CD4-positive, alpha-beta T cell treated with Interleukin-4 for 1 hour (primary cell): ENCODE measurements around the gene NTNG1.

Experiments used
- DNase-seq, 2 donors: peaks; one replicate each; pipeline ENCODE4 v3.0.0-alpha.2; 2020 to 2022

NTNG1 gene

DNA sequence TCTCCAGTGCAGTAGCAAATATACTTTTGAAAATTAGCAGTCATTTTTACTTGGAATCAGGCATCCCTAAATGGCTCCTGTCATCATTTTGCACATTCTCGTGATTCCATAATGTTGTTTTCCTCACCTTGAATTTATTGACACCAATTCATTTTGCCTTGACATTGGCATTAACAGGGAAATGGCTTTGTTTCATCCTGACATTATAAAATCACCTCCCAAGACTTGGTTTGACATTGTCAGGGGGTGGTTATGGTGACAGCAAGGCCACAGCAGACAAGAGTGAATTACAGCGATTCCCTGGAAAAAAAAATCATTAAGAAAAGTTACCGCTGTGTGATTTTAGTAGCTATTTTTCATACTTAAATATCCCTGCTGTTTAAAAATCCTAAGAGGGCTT lies 327.0 kb downstream of the NTNG1 start:
- DNase-seq: no peak

DNA sequence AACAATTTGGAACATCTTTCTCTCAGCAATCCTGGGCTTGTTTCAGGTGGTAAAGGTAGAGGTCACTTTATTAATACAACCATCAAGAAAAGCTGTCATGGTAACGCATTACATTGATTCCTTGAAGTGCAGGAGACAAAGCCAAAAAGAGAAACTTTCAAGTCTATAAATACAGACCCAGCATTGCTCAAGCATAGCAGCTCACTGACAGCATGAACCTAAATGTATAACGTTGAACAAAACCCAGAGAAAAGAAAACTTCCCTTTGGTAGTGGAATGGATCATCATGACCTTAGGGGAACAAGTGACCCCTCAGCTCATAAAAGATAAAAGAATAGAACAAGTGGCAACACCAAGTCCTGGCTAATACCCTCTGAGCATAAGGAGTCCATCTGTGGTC lies 332.2 kb downstream of the NTNG1 start:
- DNase-seq: no peak

DNA sequence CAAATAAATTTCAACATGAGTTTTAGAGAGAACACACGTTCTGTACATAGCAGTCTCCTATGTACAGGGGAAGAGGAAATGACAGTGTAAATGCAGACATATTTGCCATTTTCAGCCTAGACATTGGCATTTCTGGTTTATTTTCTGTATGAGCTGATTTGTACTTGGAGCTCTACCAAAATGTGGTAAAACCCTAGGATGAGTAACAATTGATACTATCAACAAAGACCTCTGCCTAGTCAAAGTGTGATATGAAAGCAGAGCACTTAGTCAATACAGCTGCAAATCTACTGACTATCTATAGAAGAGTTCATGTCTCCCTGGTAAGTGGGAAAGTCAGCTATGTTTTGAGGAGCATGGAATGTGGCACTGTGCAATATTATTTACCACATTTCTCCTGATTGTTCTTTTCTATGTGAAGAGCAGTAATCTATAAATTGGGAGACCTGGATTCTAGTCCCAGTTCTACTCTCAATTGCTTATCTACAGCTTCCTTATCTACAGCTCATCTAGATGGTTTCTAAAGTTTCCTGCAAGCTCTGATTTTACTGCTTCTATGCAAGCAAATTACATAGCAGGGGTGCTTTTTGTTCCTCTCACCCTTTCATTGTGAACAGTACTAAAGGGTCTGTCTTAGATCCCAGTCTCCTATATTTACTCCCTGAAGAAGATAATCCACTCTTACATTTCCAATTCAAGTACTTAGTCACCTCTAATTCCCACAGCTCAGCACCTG lies 334.2 kb downstream of the NTNG1 start:
- DNase-seq: no peak

DNA sequence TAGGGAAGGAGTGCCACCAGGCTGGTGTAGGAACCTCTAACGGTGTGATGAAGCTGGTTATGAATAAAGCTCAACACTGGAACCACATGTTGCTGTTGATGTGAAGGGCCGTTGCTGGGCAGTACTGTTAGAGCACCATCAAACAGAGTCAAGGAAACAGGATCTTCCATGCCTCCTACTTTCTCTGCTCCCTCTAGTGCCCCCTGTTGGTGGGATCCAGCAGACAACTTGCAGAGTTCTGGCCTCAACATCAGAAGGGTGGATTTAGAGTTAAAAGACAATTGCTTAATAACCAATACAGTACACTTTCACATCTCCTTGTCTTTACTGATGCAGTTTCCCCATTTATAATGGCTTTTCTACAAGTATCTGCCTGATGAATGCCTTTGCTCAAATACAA lies 336.4 kb downstream of the NTNG1 start:
- DNase-seq: no peak

DNA sequence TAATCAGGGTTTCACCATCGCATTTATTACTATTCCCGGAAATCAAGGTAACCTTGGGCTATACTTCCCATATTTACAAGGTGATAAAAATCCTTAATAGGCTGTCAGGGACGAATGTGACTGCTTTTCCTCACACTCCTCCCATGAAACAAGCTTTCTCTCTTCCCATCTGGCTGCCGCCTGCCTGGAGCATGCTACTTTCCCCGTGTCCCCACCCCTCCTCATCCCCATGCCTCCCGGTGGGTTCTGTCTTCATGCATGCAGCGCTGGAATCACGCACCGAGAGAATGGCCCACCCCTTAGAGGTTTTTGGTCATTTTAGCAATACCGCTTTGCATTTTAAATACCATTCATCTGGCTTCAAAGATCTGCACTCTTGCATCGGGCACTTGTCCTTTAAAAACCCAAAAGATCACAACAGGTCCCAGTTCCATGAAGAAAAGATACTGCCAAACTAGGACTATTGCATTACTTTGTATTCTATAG lies 339.1 kb downstream of the NTNG1 start:
- no peak for DNase-seq

DNA sequence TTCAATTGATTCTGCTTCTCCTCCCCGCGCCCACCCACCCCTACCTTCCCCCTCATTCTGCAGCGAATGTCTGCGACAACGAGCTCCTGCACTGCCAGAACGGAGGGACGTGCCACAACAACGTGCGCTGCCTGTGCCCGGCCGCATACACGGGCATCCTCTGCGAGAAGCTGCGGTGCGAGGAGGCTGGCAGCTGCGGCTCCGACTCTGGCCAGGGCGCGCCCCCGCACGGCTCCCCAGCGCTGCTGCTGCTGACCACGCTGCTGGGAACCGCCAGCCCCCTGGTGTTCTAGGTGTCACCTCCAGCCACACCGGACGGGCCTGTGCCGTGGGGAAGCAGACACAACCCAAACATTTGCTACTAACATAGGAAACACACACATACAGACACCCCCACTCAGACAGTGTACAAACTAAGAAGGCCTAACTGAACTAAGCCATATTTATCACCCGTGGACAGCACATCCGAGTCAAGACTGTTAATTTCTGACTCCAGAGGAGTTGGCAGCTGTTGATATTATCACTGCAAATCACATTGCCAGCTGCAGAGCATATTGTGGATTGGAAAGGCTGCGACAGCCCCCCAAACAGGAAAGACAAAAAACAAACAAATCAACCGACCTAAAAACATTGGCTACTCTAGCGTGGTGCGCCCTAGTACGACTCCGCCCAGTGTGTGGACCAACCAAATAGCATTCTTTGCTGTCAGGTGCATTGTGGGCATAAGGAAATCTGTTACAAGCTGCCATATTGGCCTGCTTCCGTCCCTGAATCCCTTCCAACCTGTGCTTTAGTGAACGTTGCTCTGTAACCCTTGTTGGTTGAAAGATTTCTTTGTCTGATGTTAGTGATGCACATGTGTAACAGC lies 339.9 kb downstream of the NTNG1 start:
- peak in 1 of 2 donors; percentile 25 for DNase-seq

DNA sequence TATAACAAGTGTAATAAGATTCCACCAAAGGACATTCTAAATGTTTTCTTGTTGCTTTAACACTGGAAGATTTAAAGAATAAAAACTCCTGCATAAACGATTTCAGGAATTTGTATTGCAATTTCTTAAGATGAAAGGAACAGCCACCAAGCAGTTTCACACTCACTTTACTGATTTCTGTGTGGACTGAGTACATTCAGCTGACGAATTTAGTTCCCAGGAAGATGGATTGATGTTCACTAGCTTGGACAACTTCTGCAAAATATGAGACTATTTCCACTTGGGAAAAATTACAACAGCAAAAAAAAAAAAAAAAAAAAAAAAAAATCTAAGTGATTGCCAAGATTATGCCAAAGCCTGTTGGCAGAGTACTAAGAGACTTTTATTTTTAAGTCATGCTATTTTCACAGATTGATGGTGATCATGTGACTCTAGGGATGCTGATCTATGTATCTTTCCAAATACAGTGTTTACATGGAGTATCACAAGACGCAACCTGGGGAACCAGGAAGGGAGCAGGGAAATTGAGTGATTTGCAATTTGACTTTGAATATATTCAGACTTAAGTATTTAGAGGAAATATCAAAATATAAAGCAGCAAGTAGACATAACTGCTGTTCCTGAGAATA lies 341.0 kb downstream of the NTNG1 start:
- DNase-seq: no peak

DNA sequence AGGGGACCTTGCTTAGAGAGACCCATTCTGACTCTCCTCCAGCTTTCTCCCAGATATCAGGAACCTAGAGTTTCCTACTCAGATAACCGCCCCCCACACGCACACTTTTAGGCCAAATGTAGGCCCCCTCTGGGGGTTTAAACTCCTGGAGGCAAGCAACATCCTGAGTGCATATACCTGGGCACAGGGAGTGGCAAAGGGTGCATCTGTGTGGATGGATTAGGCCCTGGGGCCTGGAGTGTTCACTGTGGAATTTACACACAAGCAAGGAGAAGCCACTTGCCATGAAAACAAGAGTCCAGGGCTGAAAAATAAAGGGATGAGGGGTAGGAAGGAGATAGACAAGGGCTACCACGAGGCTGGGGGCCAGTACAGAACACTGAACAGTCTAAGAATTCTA lies 343.1 kb downstream of the NTNG1 start:
- no peak for DNase-seq

DNA sequence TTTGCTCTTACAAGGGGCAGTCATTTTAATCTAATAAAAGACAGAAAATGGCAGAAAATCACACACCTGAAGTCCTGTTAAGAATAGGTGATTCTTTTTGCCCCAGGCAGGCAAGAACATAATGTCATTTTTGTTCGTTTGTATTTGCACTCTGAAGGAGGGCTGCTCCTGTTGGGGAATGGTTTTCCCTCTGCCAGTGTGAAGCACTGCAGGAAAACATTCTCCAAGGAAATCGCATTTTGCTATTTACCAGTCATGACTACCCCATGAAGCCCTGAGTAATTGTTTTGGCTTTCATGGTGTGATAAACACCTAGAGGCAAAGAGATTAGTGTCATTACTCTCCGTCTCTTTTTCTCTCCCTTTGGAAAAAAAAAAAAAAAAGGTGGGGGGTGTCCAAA lies 345.5 kb downstream of the NTNG1 start:
- DNase-seq: no peak

DNA sequence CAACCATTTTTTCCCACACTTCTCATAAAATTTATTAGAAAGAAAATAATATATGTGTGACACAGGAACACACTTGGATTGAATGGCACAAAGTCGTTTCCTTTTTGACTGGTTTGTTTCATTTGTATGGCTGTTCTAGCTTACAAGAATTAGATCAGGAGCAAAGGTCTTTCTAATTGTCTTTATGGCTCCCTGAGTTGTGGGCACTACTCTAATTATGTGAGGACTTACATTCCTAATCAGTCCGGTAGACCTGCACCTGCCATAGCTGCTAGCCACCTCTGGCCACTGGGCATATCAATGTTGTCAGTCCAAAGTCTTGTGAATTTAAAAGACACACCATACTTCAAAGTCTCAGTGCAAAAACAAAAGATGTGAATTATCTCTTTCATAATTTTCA lies 346.7 kb downstream of the NTNG1 start:
- DNase-seq: no peak

DNA sequence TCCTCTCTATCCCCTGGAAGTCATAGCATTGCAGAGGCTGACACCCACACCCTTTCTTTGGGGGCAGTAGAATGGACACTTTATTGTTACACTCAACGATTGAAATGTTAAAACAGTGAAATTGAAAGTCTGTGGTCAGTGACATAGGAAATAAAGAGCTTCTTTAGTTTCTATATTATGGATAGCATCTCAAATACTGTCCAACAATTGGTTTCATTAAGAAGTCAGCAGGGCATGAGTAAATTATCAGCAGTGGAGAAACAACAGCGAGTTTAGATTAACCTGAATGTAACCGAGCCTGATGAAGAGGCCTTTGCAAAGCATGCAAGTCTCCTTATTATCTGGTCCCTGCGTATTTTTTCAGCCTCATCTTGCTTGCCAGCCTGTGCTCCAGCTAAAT lies 350.7 kb downstream of the NTNG1 start:
- no peak for DNase-seq

DNA sequence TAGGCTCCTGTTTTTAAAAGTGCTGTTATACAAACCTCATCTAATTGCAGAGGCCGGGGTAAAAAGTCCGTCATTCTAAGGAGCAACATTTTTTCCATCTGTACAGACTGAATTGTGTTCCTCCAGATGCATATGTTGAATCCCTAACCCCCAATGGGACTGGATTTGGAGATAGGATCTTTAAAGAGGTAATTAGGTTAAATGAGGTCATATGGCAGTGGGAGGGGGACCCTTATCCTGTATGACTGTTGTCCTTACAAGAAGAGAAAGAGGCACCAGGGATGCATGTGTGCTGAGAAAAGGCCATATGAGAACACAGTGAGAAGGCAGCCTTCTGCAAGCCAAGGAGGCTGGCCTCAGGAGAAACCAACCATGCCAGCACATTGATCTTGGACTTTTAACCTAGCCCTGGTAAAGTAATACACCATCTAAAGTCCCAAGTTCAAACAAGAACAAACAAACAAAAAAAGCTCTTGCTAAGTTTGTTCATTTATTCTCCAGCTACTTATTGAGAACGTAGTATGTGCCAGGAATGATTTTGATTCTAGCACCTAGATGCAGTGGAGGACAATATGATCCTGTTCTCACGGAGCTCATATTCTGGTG lies 352.4 kb downstream of the NTNG1 start:
- DNase-seq: no peak

DNA sequence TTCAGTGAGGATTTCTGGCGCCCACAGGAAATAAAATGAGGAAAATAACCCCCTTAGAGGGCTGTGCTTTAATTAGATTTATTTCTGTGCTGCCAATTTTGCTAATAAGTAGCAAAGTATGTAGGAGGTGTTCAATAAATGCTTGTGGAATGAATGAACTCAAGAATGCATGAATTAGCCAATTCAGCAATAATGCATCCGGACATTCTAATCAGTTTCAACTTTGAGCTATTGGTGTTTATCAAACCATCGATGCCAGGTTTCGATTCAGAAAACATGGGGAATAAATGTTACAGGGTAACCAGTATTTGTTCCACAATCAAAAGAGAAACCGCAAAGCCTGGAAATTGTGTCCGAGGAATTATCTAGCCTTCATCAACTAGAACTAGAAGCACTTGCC lies 353.2 kb downstream of the NTNG1 start:
- DNase-seq: no peak

DNA sequence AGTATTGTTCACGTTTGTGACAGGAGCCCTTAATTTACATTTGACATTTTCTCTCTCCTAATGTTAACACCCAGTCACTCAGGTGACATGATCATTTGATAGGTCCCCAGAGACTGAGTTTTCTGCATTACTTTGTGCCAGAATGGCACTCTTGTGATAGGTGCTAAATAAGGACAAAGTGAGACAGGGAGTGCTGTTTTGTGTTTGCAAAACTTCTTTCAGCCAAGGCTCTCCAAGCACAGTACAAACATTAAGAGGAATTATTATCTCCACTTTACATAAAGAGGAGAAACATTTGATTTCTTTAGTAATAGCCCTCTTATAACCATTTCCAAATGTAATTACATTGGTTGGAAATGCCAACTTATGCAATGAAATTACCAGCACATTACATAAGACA lies 355.2 kb downstream of the NTNG1 start:
- DNase-seq: no peak

DNA sequence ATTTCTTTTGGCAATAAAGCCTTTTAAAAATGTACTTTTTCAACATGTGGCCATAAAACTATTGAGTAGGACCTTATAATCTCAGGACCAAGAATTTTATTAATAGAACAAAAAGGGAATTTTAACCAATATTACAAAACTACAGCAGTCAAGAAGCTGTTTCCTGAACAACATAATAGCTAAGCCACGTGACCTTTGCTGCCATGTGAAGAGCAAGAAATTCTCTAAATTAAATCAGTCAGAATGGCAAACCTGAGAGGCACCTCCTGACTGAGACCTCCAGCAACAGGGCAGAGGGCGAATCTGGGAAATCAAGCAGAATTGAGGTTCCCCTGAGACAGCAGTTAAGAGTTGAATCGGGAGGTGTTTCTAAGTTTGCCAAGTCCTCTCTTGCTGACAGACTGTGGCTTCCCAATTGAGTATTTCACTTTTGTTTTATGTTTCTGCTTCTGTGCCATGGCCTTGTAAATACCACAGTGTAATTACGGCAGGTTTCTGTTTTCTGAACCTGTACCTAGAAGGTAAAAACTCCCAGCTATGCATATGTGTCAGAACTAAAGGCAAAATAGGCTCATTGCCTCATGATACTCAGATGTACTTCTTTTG lies 358.4 kb downstream of the NTNG1 start:
- no peak for DNase-seq

DNA sequence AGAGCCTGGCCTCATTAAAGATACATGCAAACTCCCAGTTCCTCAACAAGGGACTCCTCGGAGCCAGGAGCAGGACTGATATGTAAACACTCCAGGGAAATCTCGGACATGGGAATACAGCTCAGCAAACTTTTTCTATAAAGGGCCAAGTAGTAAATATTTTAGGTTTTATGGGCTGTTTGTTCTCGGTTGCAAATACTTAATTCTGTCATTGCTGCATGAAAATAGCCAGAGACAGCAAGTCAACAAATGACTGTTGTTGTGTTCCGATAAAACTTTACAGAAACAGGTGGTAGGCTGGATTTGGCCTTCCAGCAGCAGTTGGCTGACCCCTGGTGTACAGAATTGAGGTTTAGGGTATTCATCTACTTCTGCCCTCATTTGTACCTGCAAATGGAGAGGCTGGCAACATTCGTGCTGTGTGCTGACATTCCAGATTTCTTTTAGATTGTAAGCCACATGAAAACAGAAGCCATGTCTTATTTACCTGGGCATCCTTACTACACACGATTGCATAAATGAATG lies 360.3 kb downstream of the NTNG1 start:
- no peak for DNase-seq

DNA sequence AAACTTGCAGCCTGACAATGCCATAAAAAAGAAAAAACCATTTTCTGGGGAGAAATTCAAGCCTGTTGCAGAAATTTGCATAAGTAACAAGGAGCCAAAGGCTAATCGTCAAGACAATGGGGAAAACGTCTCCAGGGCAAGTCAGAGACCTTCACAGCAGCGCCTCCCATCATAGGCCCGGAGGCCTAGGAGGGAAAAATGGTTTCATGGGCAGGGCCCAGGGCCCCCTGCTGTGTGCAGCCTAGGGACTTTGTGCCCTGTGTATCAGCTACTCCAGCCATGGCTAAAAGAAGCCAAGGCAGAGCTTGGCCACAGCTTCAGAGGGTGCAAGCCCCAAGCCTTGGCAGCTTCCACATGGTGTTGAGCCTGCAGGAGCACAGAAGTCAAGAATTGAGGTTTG lies 369.5 kb downstream of the NTNG1 start:
- no peak for DNase-seq

DNA sequence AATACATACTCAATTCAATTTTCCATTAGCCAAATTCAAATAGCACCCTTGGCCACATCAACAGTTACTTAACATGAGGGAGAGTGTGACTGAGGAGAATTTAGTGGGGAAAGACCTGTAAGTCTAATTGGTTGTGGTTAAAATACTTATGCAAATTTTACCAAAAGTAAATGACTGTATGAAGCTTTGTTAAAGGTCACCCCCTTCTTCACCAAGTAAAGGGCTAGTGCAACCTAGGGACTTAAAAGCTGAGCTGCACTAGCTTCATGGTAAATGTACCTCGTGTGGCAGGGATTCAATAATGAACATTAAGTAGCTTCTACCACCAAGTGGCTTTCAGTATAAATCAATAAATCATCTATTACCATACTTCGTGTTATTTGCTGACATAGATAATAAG lies 372.0 kb downstream of the NTNG1 start:
- DNase-seq: no peak

DNA sequence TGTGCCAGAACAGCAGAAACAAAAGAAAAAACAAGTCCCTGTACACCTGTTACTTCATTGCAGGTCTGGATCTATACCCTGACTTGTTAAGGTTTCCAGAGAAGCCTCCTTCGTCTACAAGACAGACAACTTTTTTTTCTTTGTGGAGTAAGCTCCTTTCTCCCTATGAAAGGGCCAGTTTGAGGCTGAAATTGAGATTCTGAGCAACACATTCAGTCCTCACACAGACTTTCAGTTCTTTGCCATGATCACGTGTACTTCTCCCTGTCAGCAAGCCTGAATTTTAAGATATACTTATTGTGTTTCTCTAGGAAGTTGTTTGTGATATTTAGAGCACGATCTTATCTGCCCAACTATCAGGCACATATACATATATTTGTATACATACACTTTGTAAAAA lies 374.0 kb downstream of the NTNG1 start:
- no peak for DNase-seq

DNA sequence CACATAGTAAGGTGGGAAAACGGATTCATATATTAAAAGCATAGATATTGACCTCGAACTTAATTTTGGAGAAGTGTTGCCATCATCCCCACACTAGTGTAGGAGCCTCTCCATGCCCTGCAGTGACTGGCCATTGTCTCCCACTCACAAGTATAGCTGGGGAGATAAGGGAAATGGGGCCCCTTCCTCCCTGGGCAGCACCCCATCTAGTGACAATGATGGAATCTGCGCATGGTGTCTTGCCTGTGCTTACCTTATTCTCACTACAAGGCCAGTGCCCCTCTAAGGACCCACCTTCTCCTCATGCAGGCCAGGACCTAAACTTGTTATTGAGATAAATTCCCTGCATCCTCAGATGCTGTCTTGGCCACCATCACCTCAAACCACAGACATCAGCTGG lies 374.9 kb downstream of the NTNG1 start:
- no peak for DNase-seq

DNA sequence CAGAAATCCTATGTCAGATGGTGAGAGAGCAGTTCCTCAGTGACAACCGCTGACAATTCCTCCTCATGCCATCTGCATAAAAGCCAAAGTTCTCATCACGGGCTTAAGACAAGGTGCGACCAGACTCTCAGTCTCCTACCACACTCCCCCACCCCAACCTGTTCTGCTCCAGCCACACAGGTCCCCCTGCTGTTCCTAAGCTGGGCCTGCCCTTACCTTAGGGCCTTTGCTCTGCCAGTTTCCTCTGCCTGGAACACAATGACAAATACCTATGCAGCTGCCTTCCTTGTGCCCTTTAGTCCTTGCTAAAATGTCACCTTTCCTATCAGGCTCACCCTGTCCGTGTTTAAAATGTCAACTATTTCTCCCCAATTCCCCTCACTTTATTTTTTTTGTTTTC lies 382.2 kb downstream of the NTNG1 start:
- no peak for DNase-seq

DNA sequence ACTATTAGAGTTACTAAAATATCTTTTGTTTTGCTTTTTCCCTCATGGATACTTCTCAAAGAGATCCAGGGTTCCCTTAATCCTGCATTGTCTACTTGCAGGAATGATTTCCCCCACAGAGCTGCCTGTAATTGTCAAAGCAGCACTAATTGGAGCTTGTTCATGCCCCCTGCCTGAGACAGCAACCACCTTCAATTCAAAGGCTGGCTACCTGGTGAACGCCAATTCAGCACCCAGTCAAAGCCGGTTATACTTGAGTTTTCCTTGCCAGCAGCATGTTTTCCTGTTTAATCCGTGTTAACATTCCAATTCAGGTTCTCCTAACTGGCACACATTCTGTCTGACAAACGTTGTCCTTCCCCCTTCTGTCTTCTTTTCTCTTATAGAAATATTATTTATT lies 382.9 kb downstream of the NTNG1 start:
- no peak for DNase-seq

DNA sequence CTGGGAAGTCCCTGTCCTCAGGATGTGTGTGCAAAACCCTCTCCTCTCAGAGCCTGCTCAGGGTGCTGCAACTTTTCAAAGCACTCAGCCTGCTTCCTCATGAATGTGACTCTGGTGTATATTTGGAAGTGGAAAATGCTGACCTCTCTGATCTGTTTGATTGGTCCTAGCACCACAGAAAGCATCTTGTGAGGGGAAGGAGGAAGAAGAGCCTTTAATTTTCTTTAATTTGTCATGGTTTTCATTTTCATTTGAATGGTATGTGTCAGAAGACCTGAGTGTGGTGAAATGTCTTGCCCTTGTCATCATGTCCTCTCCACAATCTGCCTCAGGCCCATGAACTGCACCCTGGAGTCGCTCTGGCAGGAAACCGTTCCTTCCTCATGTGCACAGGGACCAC lies 383.5 kb downstream of the NTNG1 start:
- DNase-seq: no peak
